ENCODE measurements around the gene BPIFB6.

DNA sequence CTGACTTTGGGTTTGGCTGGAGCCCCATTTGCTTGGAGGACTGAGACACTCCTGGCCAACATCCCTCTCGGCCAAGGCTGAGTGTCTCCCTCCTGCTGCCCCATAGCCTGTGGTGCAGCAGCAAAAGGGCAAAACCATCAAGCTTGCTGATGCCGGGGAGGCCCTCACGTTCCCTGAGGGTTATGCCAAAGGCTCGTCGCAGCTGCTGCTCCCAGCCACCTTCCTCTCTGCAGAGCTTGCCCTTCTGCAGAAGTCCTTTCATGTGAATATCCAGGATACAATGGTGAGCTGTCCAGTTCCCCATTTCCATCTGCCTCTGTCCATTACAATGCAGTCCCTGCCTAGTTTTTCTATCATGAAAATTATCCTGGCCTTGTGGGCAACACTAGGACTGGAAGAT, 6.0 kb downstream of the BPIFB6 start:
- TF ChIP-seq, protein P1, sequence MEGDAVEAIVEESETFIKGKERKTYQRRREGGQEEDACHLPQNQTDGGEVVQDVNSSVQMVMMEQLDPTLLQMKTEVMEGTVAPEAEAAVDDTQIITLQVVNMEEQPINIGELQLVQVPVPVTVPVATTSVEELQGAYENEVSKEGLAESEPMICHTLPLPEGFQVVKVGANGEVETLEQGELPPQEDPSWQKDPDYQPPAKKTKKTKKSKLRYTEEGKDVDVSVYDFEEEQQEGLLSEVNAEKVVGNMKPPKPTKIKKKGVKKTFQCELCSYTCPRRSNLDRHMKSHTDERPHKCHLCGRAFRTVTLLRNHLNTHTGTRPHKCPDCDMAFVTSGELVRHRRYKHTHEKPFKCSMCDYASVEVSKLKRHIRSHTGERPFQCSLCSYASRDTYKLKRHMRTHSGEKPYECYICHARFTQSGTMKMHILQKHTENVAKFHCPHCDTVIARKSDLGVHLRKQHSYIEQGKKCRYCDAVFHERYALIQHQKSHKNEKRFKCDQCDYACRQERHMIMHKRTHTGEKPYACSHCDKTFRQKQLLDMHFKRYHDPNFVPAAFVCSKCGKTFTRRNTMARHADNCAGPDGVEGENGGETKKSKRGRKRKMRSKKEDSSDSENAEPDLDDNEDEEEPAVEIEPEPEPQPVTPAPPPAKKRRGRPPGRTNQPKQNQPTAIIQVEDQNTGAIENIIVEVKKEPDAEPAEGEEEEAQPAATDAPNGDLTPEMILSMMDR (conservative IDR thresholded peaks at IDR 0.05): no peak
- TF ChIP-seq EZH2 (IDR thresholded peaks at IDR 0.05; ENCODE audit: low read depth): no peak
